ENCODE data around the gene CCR5AS.

Gene CCR5AS

GRCh38 chr3:46383951-46384330 is 22.9 kb downstream of the CCR5AS start:
- no peaks in the 10 kb centered on the region for H3K27me3 ChIP-seq
- H3K9me3 ChIP-seq = no peaks in the 10 kb centered on the region
- no peak for TF ChIP-seq POLR2AphosphoS5 (IDR thresholded peaks at IDR 0.05)
- TF ChIP-seq POLR2A (IDR thresholded peaks at IDR 0.05) = no peak
- no peak for TF ChIP-seq CTCF (IDR thresholded peaks at IDR 0.05)
- no peaks in the 10 kb centered on the region for H3K36me3 ChIP-seq
- H3K4me3 ChIP-seq = no peak overlapping the region
- H3K27ac ChIP-seq = no peak overlapping the region
- no peaks in the 10 kb centered on the region for H3K4me1 ChIP-seq
- intact Hi-C loops (cut with DNase I; ENCODE audit: low total_unique reads) = no loop called here
- DNase-seq (ENCODE audit: low spot score in 2 of 2) = no peak

- TF ChIP-seq POLR2AphosphoS5 (IDR thresholded peaks at IDR 0.05) (no peak), POLR2A (IDR thresholded peaks at IDR 0.05) (no peak), CTCF (IDR thresholded peaks at IDR 0.05) (no peak)
- intact Hi-C loops (cut with DNase I; ENCODE audit: low total_unique reads) = no loop called here
Observed at GRCh38 chr3:46383211-46383950, 23.5 kb downstream of the CCR5AS start.

GRCh38 chr3:46381625-46382024 is 25.2 kb downstream of the CCR5AS start:
- Histone ChIP-seq H3K36me3 (no peaks in the 10 kb centered on the region), H3K27ac (peak overlapping the region in 1 of 2 donors; percentile 57), H3K27me3 (no peaks in the 10 kb centered on the region), H3K9me3 (no peaks in the 10 kb centered on the region), H3K4me3 (no peak overlapping the region), H3K4me1 (no peaks in the 10 kb centered on the region)
- DNase-seq (ENCODE audit: low spot score in 2 of 2) = no peak
- no peak for TF ChIP-seq CTCF (IDR thresholded peaks at IDR 0.05)
- intact Hi-C loops (cut with DNase I; ENCODE audit: low total_unique reads) = no loop called here

More at GRCh38 chr3:46383211-46383950, 23.5 kb downstream of the CCR5AS start:
- DNase-seq (ENCODE audit: low spot score in 2 of 2) = no peak
- no peaks in the 10 kb centered on the region for H3K27me3 ChIP-seq
- H3K9me3 ChIP-seq = no peaks in the 10 kb centered on the region
- no peaks in the 10 kb centered on the region for H3K4me1 ChIP-seq
- no peak overlapping the region for H3K4me3 ChIP-seq
- no peak overlapping the region for H3K27ac ChIP-seq
- no peaks in the 10 kb centered on the region for H3K36me3 ChIP-seq

GRCh38 chr3:46380471-46381221 is 26.2 kb downstream of the CCR5AS start:
- no peaks in the 10 kb centered on the region for H3K36me3 ChIP-seq
- H3K27ac ChIP-seq = peak overlapping the region; percentile 33 to 57
- no peaks in the 10 kb centered on the region for H3K4me1 ChIP-seq
- peak in 1 of 2 donors; percentile 46 for DNase-seq (ENCODE audit: low spot score in 2 of 2)
- peak overlapping the region in 2 of 3 donors; percentile 16 to 17 for H3K4me3 ChIP-seq
- intact Hi-C loops (cut with DNase I; ENCODE audit: low total_unique reads) = no loop called here
- TF ChIP-seq POLR2AphosphoS5 (IDR thresholded peaks at IDR 0.05) (no peak), CTCF (IDR thresholded peaks at IDR 0.05) (no peak), POLR2A (IDR thresholded peaks at IDR 0.05) (no peak)
- H3K27me3 ChIP-seq = no peaks in the 10 kb centered on the region
- H3K9me3 ChIP-seq = no peaks in the 10 kb centered on the region

- Histone ChIP-seq H3K27ac (no peak overlapping the region), H3K27me3 (peaks cover 0 to 3% of the 10 kb centered on the region in 2 donors), H3K4me3 (no peak overlapping the region), H3K4me1 (no peaks in the 10 kb centered on the region), H3K9me3 (no peaks in the 10 kb centered on the region), H3K36me3 (no peaks in the 10 kb centered on the region)
- no peak for TF ChIP-seq POLR2A (IDR thresholded peaks at IDR 0.05)
- TF ChIP-seq CTCF (IDR thresholded peaks at IDR 0.05) = peak in 2 of 3 donors; percentile 34 to 36
- intact Hi-C loops (cut with DNase I; ENCODE audit: low total_unique reads) = loop anchor here (5.0 kb wide), 1 partner anchor 206 kb away; no protein-coding TSS in a partner anchor
- DNase-seq (ENCODE audit: low spot score in 2 of 2) = no peak
Observed at GRCh38 chr3:46378426-46378942, 28.4 kb downstream of the CCR5AS start.
